ENCODE measurements around the gene SGIP1. TPM values are rescaled to one million over a fixed set of nuclear protein-coding genes. Genes with fewer than 3 reads are reported as not detected.
A peak's percentile ranks its signal among the peaks of the same experiment; 100 is the strongest.
"Not testable (repeated sequence)": the region's sequence is repeated elsewhere in the genome, so short reads cannot be mapped to it uniquely, and the experiment has no call there.

Gene SGIP1
- total and polyA plus RNA-seq, 2 donors: 0.57 to 2.9 TPM

GRCh38 chr1:66580081-66580480, 46.1 kb downstream of the SGIP1 start:
- H3K4me3 ChIP-seq (ENCODE audit: low read length in 2 of 2): no peak overlapping the region
- H3K36me3 ChIP-seq (ENCODE audit: control insufficient read depth in 2 of 2, insufficient read depth in 2 of 2, low read length in 1 of 2): no peaks in the 10 kb centered on the region
- 30% methylated on average over 2 of the region's 2 CpGs for WGBS
- peak in 5 of 9 donors; percentile 2 to 46 (median 11) for DNase-seq (ENCODE audit: low read depth in 6 of 9, low spot score in 9 of 9)
- no peaks in the 10 kb centered on the region for H3K27me3 ChIP-seq (ENCODE audit: control insufficient read depth in 2 of 2, insufficient read depth in 1 of 2, low read length in 1 of 2)
- no peaks in the 10 kb centered on the region for H3K9me3 ChIP-seq (ENCODE audit: control insufficient read depth in 2 of 2, insufficient read depth in 1 of 2, low read length in 1 of 2)
- H3K27ac ChIP-seq (ENCODE audit: low read depth in 1 of 2, low read length in 1 of 2): no peak overlapping the region
- peaks cover 2 to 4% of the 10 kb centered on the region in 2 donors for H3K4me1 ChIP-seq (ENCODE audit: control insufficient read depth in 2 of 2, insufficient read depth in 2 of 2, low read length in 2 of 2)

- no peak overlapping the region for H3K4me3 ChIP-seq (ENCODE audit: low read length in 2 of 2)
- no peaks in the 10 kb centered on the region for H3K27me3 ChIP-seq (ENCODE audit: control insufficient read depth in 2 of 2, insufficient read depth in 1 of 2, low read length in 1 of 2)
- no peaks in the 10 kb centered on the region for H3K4me1 ChIP-seq (ENCODE audit: control insufficient read depth in 2 of 2, insufficient read depth in 2 of 2, low read length in 2 of 2)
- H3K9me3 ChIP-seq (ENCODE audit: control insufficient read depth in 2 of 2, insufficient read depth in 1 of 2, low read length in 1 of 2): no peaks in the 10 kb centered on the region
- H3K36me3 ChIP-seq (ENCODE audit: control insufficient read depth in 2 of 2, insufficient read depth in 2 of 2, low read length in 1 of 2): no peaks in the 10 kb centered on the region
- DNase-seq (ENCODE audit: low read depth in 6 of 9, low spot score in 9 of 9): no peak
- H3K27ac ChIP-seq (ENCODE audit: low read depth in 1 of 2, low read length in 1 of 2): no peak overlapping the region
- WGBS: 48% methylated on average over 2 of the region's 2 CpGs
Measured at GRCh38 chr1:66583021-66583420, 49.1 kb downstream of the SGIP1 start.

GRCh38 chr1:66585002-66585401, 51.0 kb downstream of the SGIP1 start:
- Histone ChIP-seq H3K4me3 (ENCODE audit: low read length in 2 of 2) (no peak overlapping the region), H3K27ac (ENCODE audit: low read depth in 1 of 2, low read length in 1 of 2) (no peak overlapping the region), H3K4me1 (ENCODE audit: control insufficient read depth in 2 of 2, insufficient read depth in 2 of 2, low read length in 2 of 2) (no peaks in the 10 kb centered on the region), H3K9me3 (ENCODE audit: control insufficient read depth in 2 of 2, insufficient read depth in 1 of 2, low read length in 1 of 2) (no peaks in the 10 kb centered on the region), H3K36me3 (ENCODE audit: control insufficient read depth in 2 of 2, insufficient read depth in 2 of 2, low read length in 1 of 2) (no peaks in the 10 kb centered on the region), H3K27me3 (ENCODE audit: control insufficient read depth in 2 of 2, insufficient read depth in 1 of 2, low read length in 1 of 2) (no peaks in the 10 kb centered on the region)
- no peak for DNase-seq (ENCODE audit: low read depth in 6 of 9, low spot score in 9 of 9)

GRCh38 chr1:66589326-66589725, 55.4 kb downstream of the SGIP1 start:
- Histone ChIP-seq H3K36me3 (ENCODE audit: control insufficient read depth in 2 of 2, insufficient read depth in 2 of 2, low read length in 1 of 2) (no peaks in the 10 kb centered on the region), H3K27ac (ENCODE audit: low read depth in 1 of 2, low read length in 1 of 2) (no peak overlapping the region), H3K4me3 (ENCODE audit: low read length in 2 of 2) (no peak overlapping the region), H3K4me1 (ENCODE audit: control insufficient read depth in 2 of 2, insufficient read depth in 2 of 2, low read length in 2 of 2) (no peaks in the 10 kb centered on the region), H3K9me3 (ENCODE audit: control insufficient read depth in 2 of 2, insufficient read depth in 1 of 2, low read length in 1 of 2) (no peaks in the 10 kb centered on the region), H3K27me3 (ENCODE audit: control insufficient read depth in 2 of 2, insufficient read depth in 1 of 2, low read length in 1 of 2) (no peaks in the 10 kb centered on the region)
- no peak for DNase-seq (ENCODE audit: low read depth in 6 of 9, low spot score in 9 of 9)

- H3K27ac ChIP-seq (ENCODE audit: low read depth in 1 of 2, low read length in 1 of 2); H3K9me3 ChIP-seq (ENCODE audit: control insufficient read depth in 2 of 2, insufficient read depth in 1 of 2, low read length in 1 of 2); H3K36me3 ChIP-seq (ENCODE audit: control insufficient read depth in 2 of 2, insufficient read depth in 2 of 2, low read length in 1 of 2); H3K4me1 ChIP-seq (ENCODE audit: control insufficient read depth in 2 of 2, insufficient read depth in 2 of 2, low read length in 2 of 2); DNase-seq (ENCODE audit: low read depth in 6 of 9, low spot score in 9 of 9); H3K27me3 ChIP-seq (ENCODE audit: control insufficient read depth in 2 of 2, insufficient read depth in 1 of 2, low read length in 1 of 2); H3K4me3 ChIP-seq (ENCODE audit: low read length in 2 of 2): not testable (repeated sequence)
- 96% methylated on average over 5 of the region's 5 CpGs for WGBS
Measured at GRCh38 chr1:66592106-66592507, 58.2 kb downstream of the SGIP1 start.

GRCh38 chr1:66596191-66596590, 62.2 kb downstream of the SGIP1 start:
- no peaks in the 10 kb centered on the region for H3K27me3 ChIP-seq (ENCODE audit: control insufficient read depth in 2 of 2, insufficient read depth in 1 of 2, low read length in 1 of 2)
- 97% methylated on average over 2 of the region's 2 CpGs for WGBS
- H3K4me3 ChIP-seq (ENCODE audit: low read length in 2 of 2): no peak overlapping the region
- no peaks in the 10 kb centered on the region for H3K9me3 ChIP-seq (ENCODE audit: control insufficient read depth in 2 of 2, insufficient read depth in 1 of 2, low read length in 1 of 2)
- H3K4me1 ChIP-seq (ENCODE audit: control insufficient read depth in 2 of 2, insufficient read depth in 2 of 2, low read length in 2 of 2): no peaks in the 10 kb centered on the region
- H3K27ac ChIP-seq (ENCODE audit: low read depth in 1 of 2, low read length in 1 of 2): no peak overlapping the region
- no peak for DNase-seq (ENCODE audit: low read depth in 6 of 9, low spot score in 9 of 9)
- no peaks in the 10 kb centered on the region for H3K36me3 ChIP-seq (ENCODE audit: control insufficient read depth in 2 of 2, insufficient read depth in 2 of 2, low read length in 1 of 2)

GRCh38 chr1:66597500-66597899, 63.5 kb downstream of the SGIP1 start:
- no peak for DNase-seq (ENCODE audit: low read depth in 6 of 9, low spot score in 9 of 9)
- Histone ChIP-seq H3K4me3 (ENCODE audit: low read length in 2 of 2) (no peak overlapping the region), H3K9me3 (ENCODE audit: control insufficient read depth in 2 of 2, insufficient read depth in 1 of 2, low read length in 1 of 2) (no peaks in the 10 kb centered on the region), H3K27me3 (ENCODE audit: control insufficient read depth in 2 of 2, insufficient read depth in 1 of 2, low read length in 1 of 2) (no peaks in the 10 kb centered on the region), H3K27ac (ENCODE audit: low read depth in 1 of 2, low read length in 1 of 2) (no peak overlapping the region), H3K36me3 (ENCODE audit: control insufficient read depth in 2 of 2, insufficient read depth in 2 of 2, low read length in 1 of 2) (no peaks in the 10 kb centered on the region), H3K4me1 (ENCODE audit: control insufficient read depth in 2 of 2, insufficient read depth in 2 of 2, low read length in 2 of 2) (no peaks in the 10 kb centered on the region)
- 85% methylated on average over 4 of the region's 4 CpGs for WGBS

GRCh38 chr1:66598670-66599069, 64.7 kb downstream of the SGIP1 start:
- no peak for DNase-seq (ENCODE audit: low read depth in 6 of 9, low spot score in 9 of 9)
- Histone ChIP-seq H3K4me3 (ENCODE audit: low read length in 2 of 2) (no peak overlapping the region), H3K4me1 (ENCODE audit: control insufficient read depth in 2 of 2, insufficient read depth in 2 of 2, low read length in 2 of 2) (no peaks in the 10 kb centered on the region), H3K27ac (ENCODE audit: low read depth in 1 of 2, low read length in 1 of 2) (no peak overlapping the region), H3K9me3 (ENCODE audit: control insufficient read depth in 2 of 2, insufficient read depth in 1 of 2, low read length in 1 of 2) (no peaks in the 10 kb centered on the region), H3K27me3 (ENCODE audit: control insufficient read depth in 2 of 2, insufficient read depth in 1 of 2, low read length in 1 of 2) (no peaks in the 10 kb centered on the region), H3K36me3 (ENCODE audit: control insufficient read depth in 2 of 2, insufficient read depth in 2 of 2, low read length in 1 of 2) (no peaks in the 10 kb centered on the region)
- WGBS: 88% methylated on average over 6 of the region's 6 CpGs

- Histone ChIP-seq H3K27ac (ENCODE audit: low read depth in 1 of 2, low read length in 1 of 2) (no peak overlapping the region), H3K36me3 (ENCODE audit: control insufficient read depth in 2 of 2, insufficient read depth in 2 of 2, low read length in 1 of 2) (no peaks in the 10 kb centered on the region), H3K27me3 (ENCODE audit: control insufficient read depth in 2 of 2, insufficient read depth in 1 of 2, low read length in 1 of 2) (no peaks in the 10 kb centered on the region), H3K4me3 (ENCODE audit: low read length in 2 of 2) (no peak overlapping the region), H3K4me1 (ENCODE audit: control insufficient read depth in 2 of 2, insufficient read depth in 2 of 2, low read length in 2 of 2) (no peaks in the 10 kb centered on the region), H3K9me3 (ENCODE audit: control insufficient read depth in 2 of 2, insufficient read depth in 1 of 2, low read length in 1 of 2) (no peaks in the 10 kb centered on the region)
- whole genome bisulfite sequencing: 98% methylated on average over 3 of the region's 3 CpGs
- DNase-seq (ENCODE audit: low read depth in 6 of 9, low spot score in 9 of 9): no peak
Measured at GRCh38 chr1:66599346-66599745, 65.4 kb downstream of the SGIP1 start.
